ACC112 (cell line): Measurements from ENCODE around the gene LENG9.
"Not testable (repeated sequence)": the region's sequence is repeated elsewhere in the genome, so short reads cannot be mapped to it uniquely, and the experiment has no call there.

Source experiments
- H2AFZ ChIP-seq: fragments of 200-600 bp; sonication (generic); one replicate; pipeline ENCODE4 v1.6.0; 2017; ENCODE audit warnings: antibody characterized with exemption, low read length; ENCODE audit not compliant: unreplicated experiment
- H3K27ac ChIP-seq: fragments of 200-600 bp; sonication (generic); 2 replicates; pipeline ENCODE4 v1.5.1; 2014; ENCODE audit warnings: low read depth, mild to moderate bottlenecking, antibody characterized with exemption, low read length, moderate library complexity
- H3K27me3 ChIP-seq: fragments of 200-600 bp; sonication (generic); 2 replicates; pipeline ENCODE4 v1.6.1; 2014; ENCODE audit warnings: mild to moderate bottlenecking, antibody characterized with exemption, low read length, moderate library complexity, mixed read lengths; ENCODE audit not compliant: insufficient read depth
- H3K36me3 ChIP-seq: fragments of 200-600 bp; sonication (generic); 2 replicates; pipeline ENCODE4 v1.6.1; 2016; ENCODE audit warnings: mild to moderate bottlenecking, antibody characterized with exemption, low read length, moderate library complexity, mixed read lengths; ENCODE audit not compliant: insufficient read depth
- H3K4me1 ChIP-seq: fragments of 200-600 bp; sonication (generic); one replicate; pipeline ENCODE4 v1.6.1; 2016; ENCODE audit warnings: low read length, mixed read lengths; ENCODE audit not compliant: insufficient read depth, unreplicated experiment, control insufficient read depth
- H3K4me3 ChIP-seq: fragments of 200-600 bp; sonication (generic); 2 replicates; pipeline ENCODE4 v1.5.1; 2014; ENCODE audit warnings: mild to moderate bottlenecking, low read depth, low read length
- H3K79me2 ChIP-seq: fragments of 200-600 bp; sonication (generic); one replicate; pipeline ENCODE4 v1.6.0; 2016; ENCODE audit warnings: low read length; ENCODE audit not compliant: control insufficient read depth, unreplicated experiment, insufficient read depth

Gene LENG9

GRCh38 chr19:54495284-54495683, 31.7 kb upstream of the LENG9 start:
- H3K27ac ChIP-seq, H3K27me3 ChIP-seq, H3K36me3 ChIP-seq, H3K79me2 ChIP-seq, H3K4me1 ChIP-seq, H2AFZ ChIP-seq, H3K4me3 ChIP-seq: not testable (repeated sequence)

- 0 out of 2 replicates have a peak, but pooled peaks cover 3% of the 10 kb centered on the region for H3K27me3 ChIP-seq
- no peak overlapping the region for H3K27ac ChIP-seq
- no peaks in the 10 kb centered on the region for H3K36me3 ChIP-seq
- no peaks in the 10 kb centered on the region for H3K79me2 ChIP-seq
- H3K4me3 ChIP-seq: no peak overlapping the region
- H3K4me1 ChIP-seq: no peaks in the 10 kb centered on the region
- H2AFZ ChIP-seq: no peak overlapping the region
Observed at GRCh38 chr19:54493967-54494585, 30.5 kb upstream of the LENG9 start.

GRCh38 chr19:54493056-54493455, 29.5 kb upstream of the LENG9 start:
- H3K4me1 ChIP-seq, H3K27ac ChIP-seq, H3K4me3 ChIP-seq, H3K79me2 ChIP-seq, H3K36me3 ChIP-seq, H2AFZ ChIP-seq, H3K27me3 ChIP-seq: not testable (repeated sequence)

GRCh38 chr19:54492568-54492967, 29.0 kb upstream of the LENG9 start:
- no peak overlapping the region for H3K4me3 ChIP-seq
- H3K4me1 ChIP-seq: no peaks in the 10 kb centered on the region
- H2AFZ ChIP-seq: no peak overlapping the region
- 0 out of 2 replicates have a peak, but pooled peaks cover 3% of the 10 kb centered on the region for H3K27me3 ChIP-seq
- H3K36me3 ChIP-seq: no peaks in the 10 kb centered on the region
- H3K79me2 ChIP-seq: no peaks in the 10 kb centered on the region
- no peak overlapping the region for H3K27ac ChIP-seq

- H2AFZ ChIP-seq: no peak overlapping the region
- 0 out of 2 replicates have a peak, but pooled peaks cover 3% of the 10 kb centered on the region for H3K27me3 ChIP-seq
- no peaks in the 10 kb centered on the region for H3K4me1 ChIP-seq
- no peaks in the 10 kb centered on the region for H3K79me2 ChIP-seq
- H3K4me3 ChIP-seq: no peak overlapping the region
- no peaks in the 10 kb centered on the region for H3K36me3 ChIP-seq
- no peak overlapping the region for H3K27ac ChIP-seq
Observed at GRCh38 chr19:54489766-54490165, 26.2 kb upstream of the LENG9 start.

- no peaks in the 10 kb centered on the region for H3K4me1 ChIP-seq
- no peak overlapping the region for H2AFZ ChIP-seq
- H3K36me3 ChIP-seq: no peaks in the 10 kb centered on the region
- no peak overlapping the region for H3K27ac ChIP-seq
- no peak overlapping the region for H3K4me3 ChIP-seq
- H3K79me2 ChIP-seq: no peaks in the 10 kb centered on the region
- H3K27me3 ChIP-seq: 0 out of 2 replicates have a peak, but pooled peaks cover 3% of the 10 kb centered on the region
Observed at GRCh38 chr19:54489341-54489740, 25.8 kb upstream of the LENG9 start.

- Histone ChIP-seq H3K27me3 (0 out of 2 replicates have a peak, but pooled peaks cover 3% of the 10 kb centered on the region), H3K36me3 (no peaks in the 10 kb centered on the region), H3K79me2 (no peaks in the 10 kb centered on the region), H3K4me3 (no peak overlapping the region), H2AFZ (no peak overlapping the region), H3K4me1 (no peaks in the 10 kb centered on the region), H3K27ac (no peak overlapping the region)
Observed at GRCh38 chr19:54485851-54486250, 22.3 kb upstream of the LENG9 start.

GRCh38 chr19:54484451-54484850, 20.9 kb upstream of the LENG9 start:
- no peak overlapping the region for H3K27ac ChIP-seq
- no peak overlapping the region for H2AFZ ChIP-seq
- H3K27me3 ChIP-seq: no peaks in the 10 kb centered on the region

GRCh38 chr19:54482889-54483288, 19.3 kb upstream of the LENG9 start:
- H3K4me3 ChIP-seq: no peak overlapping the region
- H3K36me3 ChIP-seq: no peaks in the 10 kb centered on the region
- H3K27me3 ChIP-seq: no peaks in the 10 kb centered on the region
- no peaks in the 10 kb centered on the region for H3K79me2 ChIP-seq
- H2AFZ ChIP-seq: no peak overlapping the region
- H3K27ac ChIP-seq: no peak overlapping the region
- H3K4me1 ChIP-seq: no peaks in the 10 kb centered on the region

More at GRCh38 chr19:54484451-54484850, 20.9 kb upstream of the LENG9 start:
- Histone ChIP-seq H3K4me3 (no peak overlapping the region), H3K79me2 (no peaks in the 10 kb centered on the region), H3K36me3 (no peaks in the 10 kb centered on the region), H3K4me1 (no peaks in the 10 kb centered on the region)

- H3K27me3 ChIP-seq: no peaks in the 10 kb centered on the region
- H3K4me1 ChIP-seq: no peaks in the 10 kb centered on the region
- H3K79me2 ChIP-seq: no peaks in the 10 kb centered on the region
- no peak overlapping the region for H2AFZ ChIP-seq
- no peak overlapping the region for H3K27ac ChIP-seq
- no peak overlapping the region for H3K4me3 ChIP-seq
- H3K36me3 ChIP-seq: no peaks in the 10 kb centered on the region
Observed at GRCh38 chr19:54481326-54481930, 17.9 kb upstream of the LENG9 start.

- H3K4me3 ChIP-seq: no peak overlapping the region
- H3K27ac ChIP-seq: no peak overlapping the region
- no peaks in the 10 kb centered on the region for H3K36me3 ChIP-seq
- H2AFZ ChIP-seq: no peak overlapping the region
- no peaks in the 10 kb centered on the region for H3K79me2 ChIP-seq
- H3K27me3 ChIP-seq: no peaks in the 10 kb centered on the region
- H3K4me1 ChIP-seq: no peaks in the 10 kb centered on the region
Observed at GRCh38 chr19:54480051-54480450, 16.5 kb upstream of the LENG9 start.
